Thyroid gland (tissue), 4 donors: ENCODE measurements around the gene SORD.
"Not testable (repeated sequence)": the region's sequence is repeated elsewhere in the genome, so short reads cannot be mapped to it uniquely, and the experiment has no call there.

Experiments used
- POLR2A ChIP-seq, 2 donors: fragments of 450-650 bp; IDR thresholded peaks; one replicate each; pipeline ENCODE4 v1.6.1; 2017; ENCODE audit warnings: antibody characterized with exemption in 2 of 2, mild to moderate bottlenecking in 2 of 2, moderate library complexity in 1 of 2
- TF ChIP-seq, protein P1 (sequence below), 6 experiments: fragments of 200-600 bp in 3 of 6; fragments of 450-650 bp in 3 of 6; sonication (generic) in 3 of 6; IDR thresholded peaks; one replicate each; pipeline ENCODE4 v1.5.1; 2016 to 2019; ENCODE audit warnings: antibody characterized with exemption in 6 of 6, mild to moderate bottlenecking in 2 of 6, inconsistent platforms in 1 of 6, moderate library complexity in 1 of 6

DNA sequence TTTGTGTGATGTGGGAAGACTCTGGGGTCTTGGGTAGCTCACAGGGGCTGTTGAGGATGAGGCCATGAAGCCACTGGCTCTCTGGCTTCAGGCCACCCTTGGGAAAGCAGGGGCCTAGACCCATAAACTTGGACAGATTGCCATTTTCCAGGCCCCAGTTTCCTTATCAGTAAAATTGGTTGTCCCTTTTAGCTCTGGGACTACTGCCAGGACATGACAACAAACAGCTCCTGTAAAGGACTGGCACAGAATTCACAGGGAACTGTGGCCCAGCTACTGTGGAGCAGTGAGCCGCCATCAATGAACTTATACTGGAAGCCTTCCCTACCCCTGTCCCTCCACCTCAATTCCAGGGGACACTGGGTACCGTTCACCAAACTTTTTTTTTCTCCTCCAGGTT, 54.4 kb downstream of the SORD start:
- TF ChIP-seq, protein P1, sequence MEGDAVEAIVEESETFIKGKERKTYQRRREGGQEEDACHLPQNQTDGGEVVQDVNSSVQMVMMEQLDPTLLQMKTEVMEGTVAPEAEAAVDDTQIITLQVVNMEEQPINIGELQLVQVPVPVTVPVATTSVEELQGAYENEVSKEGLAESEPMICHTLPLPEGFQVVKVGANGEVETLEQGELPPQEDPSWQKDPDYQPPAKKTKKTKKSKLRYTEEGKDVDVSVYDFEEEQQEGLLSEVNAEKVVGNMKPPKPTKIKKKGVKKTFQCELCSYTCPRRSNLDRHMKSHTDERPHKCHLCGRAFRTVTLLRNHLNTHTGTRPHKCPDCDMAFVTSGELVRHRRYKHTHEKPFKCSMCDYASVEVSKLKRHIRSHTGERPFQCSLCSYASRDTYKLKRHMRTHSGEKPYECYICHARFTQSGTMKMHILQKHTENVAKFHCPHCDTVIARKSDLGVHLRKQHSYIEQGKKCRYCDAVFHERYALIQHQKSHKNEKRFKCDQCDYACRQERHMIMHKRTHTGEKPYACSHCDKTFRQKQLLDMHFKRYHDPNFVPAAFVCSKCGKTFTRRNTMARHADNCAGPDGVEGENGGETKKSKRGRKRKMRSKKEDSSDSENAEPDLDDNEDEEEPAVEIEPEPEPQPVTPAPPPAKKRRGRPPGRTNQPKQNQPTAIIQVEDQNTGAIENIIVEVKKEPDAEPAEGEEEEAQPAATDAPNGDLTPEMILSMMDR (IDR thresholded peaks at IDR 0.05) = not testable (repeated sequence)
- TF ChIP-seq POLR2A (IDR thresholded peaks at IDR 0.05) = not testable (repeated sequence)
